Spleen (tissue), 11 donors: Measurements from ENCODE around the gene DQX1. TPM values are rescaled to one million over a fixed set of nuclear protein-coding genes. Genes with fewer than 3 reads are reported as not detected.

Experiments
- DNase-seq: peaks from one replicate; pipeline ENCODE4 v3.0.0-alpha.2; 2020
- H3K27ac ChIP-seq, 8 donors: fragments of 200-600 bp; sonication (generic) in 7 of 8; 1 replicate in 4 of 8; 2 replicates in 4 of 8; pipeline versions ENCODE4 v1.5.0 to v1.8.0; 2016 to 2021; ENCODE audit warnings: inconsistent platforms in 4 of 8, mild to moderate bottlenecking in 4 of 8, moderate library complexity in 1 of 8
- H3K27me3 ChIP-seq, 7 donors: fragments of 200-600 bp; sonication (generic) in 6 of 7; replicated peaks in 1 of 7; 1 replicate in 4 of 7; 2 replicates in 3 of 7; pipeline versions ENCODE4 v1.5.0 to v1.8.0; 2016 to 2021; ENCODE audit warnings: inconsistent platforms in 3 of 7, mild to moderate bottlenecking in 1 of 7
- H3K36me3 ChIP-seq, 6 donors: fragments of 200-600 bp; sonication (generic) in 5 of 6; 1 replicate in 4 of 6; 2 replicates in 2 of 6; pipeline versions ENCODE4 v1.5.0 to v1.8.0; 2016 to 2021; ENCODE audit warnings: inconsistent platforms in 2 of 6
- H3K4me1 ChIP-seq, 6 donors: fragments of 200-600 bp; sonication (generic) in 5 of 6; 1 replicate in 3 of 6; 2 replicates in 3 of 6; pipeline versions ENCODE4 v1.5.0 to v1.8.0; 2016 to 2021; ENCODE audit warnings: inconsistent platforms in 3 of 6
- H3K4me3 ChIP-seq, 8 donors: fragments of 200-600 bp; sonication (generic) in 7 of 8; 1 replicate in 4 of 8; 2 replicates in 4 of 8; pipeline versions ENCODE4 v1.5.0 to v1.8.0; 2016 to 2021; ENCODE audit warnings: inconsistent platforms in 4 of 8, mild to moderate bottlenecking in 4 of 8, moderate library complexity in 2 of 8
- H3K9me3 ChIP-seq, 8 donors: fragments of 200-600 bp; sonication (generic) in 7 of 8; 1 replicate in 4 of 8; 2 replicates in 4 of 8; pipeline versions ENCODE4 v1.5.0 to v1.8.0; 2016 to 2021; ENCODE audit warnings: inconsistent platforms in 4 of 8
- CTCF ChIP-seq, 11 experiments: fragments of 200-600 bp in 7 of 11; fragments of 450-650 bp in 4 of 11; sonication (generic) in 4 of 11; IDR thresholded peaks in 8 of 11; conservative IDR thresholded peaks in 3 of 11; 1 replicate in 7 of 11; 2 replicates in 4 of 11; pipeline versions ENCODE4 v1.4.0 to v1.8.0; 2016 to 2021; ENCODE audit warnings: antibody characterized with exemption in 11 of 11, inconsistent platforms in 4 of 11, mild to moderate bottlenecking in 1 of 11
- POLR2A ChIP-seq, 3 donors: fragments of 450-650 bp; IDR thresholded peaks; one replicate each; pipeline ENCODE4 v1.5.1; 2017; ENCODE audit warnings: antibody characterized with exemption in 3 of 3, mild to moderate bottlenecking in 1 of 3
- POLR2AphosphoS5 ChIP-seq, 3 donors: sonication (generic); formaldehyde crosslinking; IDR thresholded peaks; one replicate each; pipeline ENCODE4 v1.5.1; 2017; ENCODE audit warnings: antibody characterized with exemption in 3 of 3
- WGBS, 5 donors: extraction: QIAGEN DNeasy Blood & Tissue Kit in 3 of 5; methylation state at CpG; one replicate each; pipeline versions ENCODE4 v1.1.5 to v1.1.7; 2013 to 2018; 5-methylcytosine and 5-hydroxymethylcytosine counted together
- intact Hi-C: fragments of 100-400 bp; cut with DNase I; formaldehyde crosslinking; loops from one replicate; pipeline ENCODE4 v1.15.0; 2023; ENCODE audit warnings: low total_unique reads
- polyA plus RNA-seq, 3 donors: library from polyadenylated mRNA; stranded (reverse); fragments of 200-250 nt; gene quantifications; one replicate each; pipeline ENCODE4 v1.2.1, GENCODE V29; 2013
- total RNA-seq, 7 donors: library from RNA; depleted of rRNA in 3 of 7; stranded (reverse); fragments of >200 nt in 3 of 7; fragmentation: NEBNext Ultra II Directional in 4 of 7; extraction: Animal tissue kit (Norgen Biotek cat#: 25700) in 4 of 7; gene quantifications; one replicate each; pipeline versions ENCODE4 v1.1.0 to v1.2.1, GENCODE V29; 2016 to 2021
- donor health status: healthy with polysubstance abuse.
- donor health status: DM: no; HTN: no; CAD: no; lungs with moderate emphysema.
- donor health status: DM: no; HTN: no; CAD: no.
- donor health status: Bipolar disorder and iron deficiency.
- donor health status: healthy.
- donor health status: DM: no; HTN: no; CAD: no.
- donor health status: DM: yes; HTN: yes; CAD: no.

Gene DQX1
- total and polyA plus RNA-seq, 10 donors, result 0.09 to 0.52 (median 0.31) TPM; not detected in 2

- H3K36me3 ChIP-seq, result no peaks in the 10 kb centered on the region
- intact Hi-C loops, result no loop called here
- TF ChIP-seq POLR2AphosphoS5 (IDR thresholded peaks at IDR 0.05) (no peak), CTCF (IDR thresholded peaks at IDR 0.05 in 8 of 11, conservative IDR thresholded peaks at IDR 0.05 in 3 of 11) (no peak), POLR2A (IDR thresholded peaks at IDR 0.05) (no peak)
- DNase-seq, result peak; percentile 78
- H3K27ac ChIP-seq, result no peak within 1 kb of the TSS
- H3K9me3 ChIP-seq, result no peaks in the 10 kb centered on the region
- H3K27me3 ChIP-seq, result peaks cover 23 to 98% (median 90%) of the 10 kb centered on the region in 7 donors
- WGBS, 5 donors, result 2 to 6% (median 3%) methylated on average over 26 to 82 of the region's 82 CpGs
- H3K4me3 ChIP-seq, result peak within 1 kb of the TSS in 6 of 8 donors; percentile 16 to 71 (median 52)
- peaks cover 20 to 41% (median 37%) of the 10 kb centered on the region in 6 donors for H3K4me1 ChIP-seq
Observed at GRCh38 chr2:74514368-74515270, 11.4 kb downstream of the DQX1 start, which contains the start of gene TLX2. TLX2 (plus strand) TSS chr2:74514450; CDS start chr2:74514807, 357 bp downstream.

- H3K27ac ChIP-seq, result no peak overlapping the region
- H3K36me3 ChIP-seq, result no peaks in the 10 kb centered on the region
- no peaks in the 10 kb centered on the region for H3K9me3 ChIP-seq
- intact Hi-C loops, result no loop called here
- WGBS, 5 donors, result 5 to 8% (median 6%) methylated on average over 23 to 52 of the region's 52 CpGs
- H3K4me1 ChIP-seq, result peaks cover 20 to 41% (median 37%) of the 10 kb centered on the region in 6 donors
- peak overlapping the region in 5 of 8 donors; percentile 14 to 71 (median 52) for H3K4me3 ChIP-seq
- peak; percentile 63 for DNase-seq
- TF ChIP-seq POLR2A (IDR thresholded peaks at IDR 0.05), result no peak
- TF ChIP-seq POLR2AphosphoS5 (IDR thresholded peaks at IDR 0.05), result peak; percentile 64 to 79 (median 72)
- H3K27me3 ChIP-seq, result peaks cover 23 to 90% (median 81%) of the 10 kb centered on the region in 7 donors
Observed at GRCh38 chr2:74513605-74514367, 12.2 kb downstream of the DQX1 start.

- H3K27me3 ChIP-seq, result peaks cover 23 to 82% (median 73%) of the 10 kb centered on the region in 7 donors
- no peak overlapping the region for H3K27ac ChIP-seq
- intact Hi-C loops, result no loop called here
- peak; percentile 72 for DNase-seq
- H3K4me1 ChIP-seq, result peaks cover 20 to 48% (median 42%) of the 10 kb centered on the region in 6 donors
- H3K36me3 ChIP-seq, result no peaks in the 10 kb centered on the region
- TF ChIP-seq POLR2A (IDR thresholded peaks at IDR 0.05) (no peak), CTCF (IDR thresholded peaks at IDR 0.05 in 8 of 11, conservative IDR thresholded peaks at IDR 0.05 in 3 of 11) (no peak), POLR2AphosphoS5 (IDR thresholded peaks at IDR 0.05) (no peak)
- H3K4me3 ChIP-seq, result peak overlapping the region in 1 of 8 donors; percentile 71
- H3K9me3 ChIP-seq, result no peaks in the 10 kb centered on the region
- 10 to 27% (median 11%) methylated on average over 18 to 36 of the region's 36 CpGs for WGBS, 5 donors
Observed at GRCh38 chr2:74512744-74513604, 13.1 kb downstream of the DQX1 start.
